Measurements from ENCODE around the gene PERCC1. TPM values are rescaled to one million over a fixed set of nuclear protein-coding genes. Genes with fewer than 3 reads are reported as not detected.

PERCC1 gene
- total RNA-seq, 1 experiment from 2014 or later: not detected

GRCh38 chr16:1412847-1413246 lies 18.0 kb upstream of the PERCC1 start:
- 0 out of 2 replicates have a peak, but pooled peaks cover 4% of the 10 kb centered on the region for H3K4me1 Mint-ChIP-seq
- no peaks in the 10 kb centered on the region; the same call in 1 of the 2 replicates for H3K27me3 Mint-ChIP-seq (ENCODE audit: low read depth)
- DNase-seq (ENCODE audit: low spot score) (no peak), ATAC-seq (no peak)
- TF ChIP-seq, protein P1, sequence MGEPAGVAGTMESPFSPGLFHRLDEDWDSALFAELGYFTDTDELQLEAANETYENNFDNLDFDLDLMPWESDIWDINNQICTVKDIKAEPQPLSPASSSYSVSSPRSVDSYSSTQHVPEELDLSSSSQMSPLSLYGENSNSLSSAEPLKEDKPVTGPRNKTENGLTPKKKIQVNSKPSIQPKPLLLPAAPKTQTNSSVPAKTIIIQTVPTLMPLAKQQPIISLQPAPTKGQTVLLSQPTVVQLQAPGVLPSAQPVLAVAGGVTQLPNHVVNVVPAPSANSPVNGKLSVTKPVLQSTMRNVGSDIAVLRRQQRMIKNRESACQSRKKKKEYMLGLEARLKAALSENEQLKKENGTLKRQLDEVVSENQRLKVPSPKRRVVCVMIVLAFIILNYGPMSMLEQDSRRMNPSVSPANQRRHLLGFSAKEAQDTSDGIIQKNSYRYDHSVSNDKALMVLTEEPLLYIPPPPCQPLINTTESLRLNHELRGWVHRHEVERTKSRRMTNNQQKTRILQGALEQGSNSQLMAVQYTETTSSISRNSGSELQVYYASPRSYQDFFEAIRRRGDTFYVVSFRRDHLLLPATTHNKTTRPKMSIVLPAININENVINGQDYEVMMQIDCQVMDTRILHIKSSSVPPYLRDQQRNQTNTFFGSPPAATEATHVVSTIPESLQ (CRISPR knock-in tag; IDR thresholded peaks at IDR 0.05): no peak
- TF ChIP-seq NR1H2 (CRISPR knock-in tag; IDR thresholded peaks at IDR 0.05) (no peak), ZNF121 (CRISPR knock-in tag; IDR thresholded peaks at IDR 0.05) (peak; percentile 76)
- ChIA-PET POLR2A (interaction anchor here (0.7 kb wide), 1 partner anchor 82 kb away, joined by 11 read pairs; no protein-coding TSS in a partner anchor), CTCF (interaction anchor here (0.7 kb wide), 1 partner anchor 102 kb away, joined by 4 read pairs; no protein-coding TSS in a partner anchor)
- H3K4me3 Mint-ChIP-seq: no peak overlapping the region
- H3K27ac Mint-ChIP-seq: no peak overlapping the region
- H3K9me3 Mint-ChIP-seq: no peaks in the 10 kb centered on the region
- no peaks in the 10 kb centered on the region for H3K36me3 Mint-ChIP-seq

DNA sequence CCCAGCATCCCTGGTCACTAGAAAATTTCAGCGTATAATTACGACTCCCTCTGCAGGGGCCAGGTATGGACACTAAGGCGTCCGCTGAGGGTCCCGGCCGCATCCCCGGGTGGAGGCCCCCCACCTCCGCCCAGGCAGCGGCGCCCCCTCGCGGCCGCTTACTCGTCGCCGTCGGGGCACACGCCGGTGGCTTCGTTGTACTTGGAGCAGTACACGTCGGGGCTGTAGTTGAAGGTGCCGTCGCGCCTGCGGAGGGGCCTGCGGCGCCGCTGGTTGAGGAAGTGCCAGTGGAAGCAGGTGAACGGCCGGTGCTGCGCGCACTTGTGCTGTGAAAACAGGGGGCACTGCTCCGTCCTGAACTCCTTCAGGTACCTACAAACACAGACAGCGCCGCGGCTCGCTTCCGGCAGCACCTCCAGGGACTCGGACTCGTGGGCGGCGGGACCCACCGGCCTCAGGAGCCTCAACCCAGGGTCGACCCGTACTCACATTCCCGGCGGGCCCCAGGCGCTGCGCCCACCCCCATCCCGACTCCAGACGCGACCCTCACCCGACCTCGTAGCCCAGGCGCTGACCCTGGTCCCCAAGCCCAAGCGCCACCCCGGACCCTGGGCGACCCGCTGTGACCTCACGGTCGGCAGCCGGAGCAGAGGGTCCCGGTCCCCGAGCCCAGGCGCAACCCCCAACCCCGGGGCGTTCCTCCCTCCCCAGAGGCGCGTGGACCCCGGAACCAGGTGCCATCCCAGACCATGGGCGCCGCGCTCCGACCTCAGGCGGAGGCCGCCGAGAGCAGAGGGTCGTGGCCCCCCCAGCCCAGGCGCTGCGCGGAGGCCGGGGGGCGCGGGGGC lies 17.0 kb upstream of the PERCC1 start:
- Mint-ChIP-seq H3K27me3 (ENCODE audit: low read depth) (no peaks in the 10 kb centered on the region; the same call in 1 of the 2 replicates), H3K4me1 (0 out of 2 replicates have a peak, but pooled peaks cover 4% of the 10 kb centered on the region), H3K4me3 (peak overlapping the region; percentile 79), H3K9me3 (no peaks in the 10 kb centered on the region), H3K27ac (no peak overlapping the region), H3K36me3 (no peaks in the 10 kb centered on the region)
- ChIA-PET CTCF (interaction anchor here (0.7 kb wide), 1 partner anchor 103 kb away, joined by 4 read pairs; no protein-coding TSS in a partner anchor), POLR2A (interaction anchor here (0.7 kb wide), 1 partner anchor 83 kb away, joined by 11 read pairs; no protein-coding TSS in a partner anchor)
- ATAC-seq (peak; percentile 68), DNase-seq (ENCODE audit: low spot score) (peak; percentile 85)
- no peak for TF ChIP-seq NR1H2 (CRISPR knock-in tag; IDR thresholded peaks at IDR 0.05)
- 0 out of 2 replicates have a peak, but pooled peaks have one; percentile 61 for TF ChIP-seq MYBL2 (CRISPR knock-in tag; IDR thresholded peaks at IDR 0.05)
- TF ChIP-seq, protein P2, sequence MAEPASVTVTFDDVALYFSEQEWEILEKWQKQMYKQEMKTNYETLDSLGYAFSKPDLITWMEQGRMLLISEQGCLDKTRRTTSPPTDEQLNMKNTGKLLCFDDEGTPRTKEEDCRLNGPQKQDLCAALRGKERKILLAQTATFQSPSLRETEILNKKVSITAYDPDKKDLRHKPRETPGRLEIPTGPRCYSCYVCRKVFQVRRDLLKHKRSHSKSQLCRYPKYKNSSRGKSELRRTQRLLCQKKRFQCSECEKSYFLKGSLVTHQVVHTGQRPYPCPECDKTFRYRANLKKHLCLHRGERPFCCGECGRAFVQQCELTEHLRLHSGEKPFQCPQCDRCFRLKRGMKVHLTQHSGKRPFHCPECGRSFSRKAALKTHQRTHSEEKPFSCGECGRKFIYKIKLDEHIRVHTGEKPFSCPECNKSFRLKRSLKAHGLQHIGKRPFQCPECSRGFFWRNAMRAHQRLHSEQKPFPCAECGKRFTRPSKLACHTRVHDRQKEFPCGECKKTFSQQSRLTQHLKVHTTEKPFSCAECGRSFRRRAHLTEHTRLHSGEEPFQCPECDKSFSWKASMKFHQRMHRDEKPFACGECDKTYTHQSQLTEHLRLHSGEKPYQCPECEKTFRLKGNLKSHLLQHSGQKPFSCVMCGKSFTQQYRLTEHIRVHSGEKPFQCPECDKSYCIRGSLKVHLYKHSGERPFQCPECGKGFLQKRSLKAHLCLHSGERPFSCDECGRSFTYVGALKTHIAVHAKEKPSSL (CRISPR knock-in tag; conservative IDR thresholded peaks at IDR 0.05): no peak
- no peak for TF ChIP-seq CREM (CRISPR knock-in tag; IDR thresholded peaks at IDR 0.05)
- TF ChIP-seq HMGXB4 (CRISPR knock-in tag; IDR thresholded peaks at IDR 0.05): peak; percentile 92
- 0 out of 2 replicates have a peak, but pooled peaks have one; percentile 46 for TF ChIP-seq ZNF416 (CRISPR knock-in tag; IDR thresholded peaks at IDR 0.05)
- TF ChIP-seq, protein P3, sequence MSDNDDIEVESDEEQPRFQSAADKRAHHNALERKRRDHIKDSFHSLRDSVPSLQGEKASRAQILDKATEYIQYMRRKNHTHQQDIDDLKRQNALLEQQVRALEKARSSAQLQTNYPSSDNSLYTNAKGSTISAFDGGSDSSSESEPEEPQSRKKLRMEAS (CRISPR knock-in tag; IDR thresholded peaks at IDR 0.05): peak; percentile 75; the same call in 1 of the 2 replicates
- TF ChIP-seq EMX1 (CRISPR knock-in tag; IDR thresholded peaks at IDR 0.05): no peak
- TF ChIP-seq, protein P4, sequence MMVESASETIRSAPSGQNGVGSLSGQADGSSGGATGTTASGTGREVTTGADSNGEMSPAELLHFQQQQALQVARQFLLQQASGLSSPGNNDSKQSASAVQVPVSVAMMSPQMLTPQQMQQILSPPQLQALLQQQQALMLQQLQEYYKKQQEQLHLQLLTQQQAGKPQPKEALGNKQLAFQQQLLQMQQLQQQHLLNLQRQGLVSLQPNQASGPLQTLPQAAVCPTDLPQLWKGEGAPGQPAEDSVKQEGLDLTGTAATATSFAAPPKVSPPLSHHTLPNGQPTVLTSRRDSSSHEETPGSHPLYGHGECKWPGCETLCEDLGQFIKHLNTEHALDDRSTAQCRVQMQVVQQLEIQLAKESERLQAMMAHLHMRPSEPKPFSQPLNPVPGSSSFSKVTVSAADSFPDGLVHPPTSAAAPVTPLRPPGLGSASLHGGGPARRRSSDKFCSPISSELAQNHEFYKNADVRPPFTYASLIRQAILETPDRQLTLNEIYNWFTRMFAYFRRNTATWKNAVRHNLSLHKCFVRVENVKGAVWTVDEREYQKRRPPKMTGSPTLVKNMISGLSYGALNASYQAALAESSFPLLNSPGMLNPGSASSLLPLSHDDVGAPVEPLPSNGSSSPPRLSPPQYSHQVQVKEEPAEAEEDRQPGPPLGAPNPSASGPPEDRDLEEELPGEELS (CRISPR knock-in tag; IDR thresholded peaks at IDR 0.05): peak; percentile 41; the same call in 1 of the 2 replicates
- TF ChIP-seq, protein P5, sequence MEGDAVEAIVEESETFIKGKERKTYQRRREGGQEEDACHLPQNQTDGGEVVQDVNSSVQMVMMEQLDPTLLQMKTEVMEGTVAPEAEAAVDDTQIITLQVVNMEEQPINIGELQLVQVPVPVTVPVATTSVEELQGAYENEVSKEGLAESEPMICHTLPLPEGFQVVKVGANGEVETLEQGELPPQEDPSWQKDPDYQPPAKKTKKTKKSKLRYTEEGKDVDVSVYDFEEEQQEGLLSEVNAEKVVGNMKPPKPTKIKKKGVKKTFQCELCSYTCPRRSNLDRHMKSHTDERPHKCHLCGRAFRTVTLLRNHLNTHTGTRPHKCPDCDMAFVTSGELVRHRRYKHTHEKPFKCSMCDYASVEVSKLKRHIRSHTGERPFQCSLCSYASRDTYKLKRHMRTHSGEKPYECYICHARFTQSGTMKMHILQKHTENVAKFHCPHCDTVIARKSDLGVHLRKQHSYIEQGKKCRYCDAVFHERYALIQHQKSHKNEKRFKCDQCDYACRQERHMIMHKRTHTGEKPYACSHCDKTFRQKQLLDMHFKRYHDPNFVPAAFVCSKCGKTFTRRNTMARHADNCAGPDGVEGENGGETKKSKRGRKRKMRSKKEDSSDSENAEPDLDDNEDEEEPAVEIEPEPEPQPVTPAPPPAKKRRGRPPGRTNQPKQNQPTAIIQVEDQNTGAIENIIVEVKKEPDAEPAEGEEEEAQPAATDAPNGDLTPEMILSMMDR (IDR thresholded peaks at IDR 0.05): peak; percentile 58
- TF ChIP-seq, protein P6, sequence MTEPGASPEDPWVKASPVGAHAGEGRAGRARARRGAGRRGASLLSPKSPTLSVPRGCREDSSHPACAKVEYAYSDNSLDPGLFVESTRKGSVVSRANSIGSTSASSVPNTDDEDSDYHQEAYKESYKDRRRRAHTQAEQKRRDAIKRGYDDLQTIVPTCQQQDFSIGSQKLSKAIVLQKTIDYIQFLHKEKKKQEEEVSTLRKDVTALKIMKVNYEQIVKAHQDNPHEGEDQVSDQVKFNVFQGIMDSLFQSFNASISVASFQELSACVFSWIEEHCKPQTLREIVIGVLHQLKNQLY (CRISPR knock-in tag; IDR thresholded peaks at IDR 0.05): no peak
- TF ChIP-seq ETV6 (CRISPR knock-in tag; IDR thresholded peaks at IDR 0.05): peak; percentile 67; the same call in 1 of the 2 replicates
- no peak for TF ChIP-seq ZNF532 (CRISPR knock-in tag; IDR thresholded peaks at IDR 0.05; ENCODE audit: borderline replicate concordance)
- TF ChIP-seq TEAD4 (CRISPR knock-in tag; IDR thresholded peaks at IDR 0.05): no peak
